ENCODE results near the gene SNED1. TPM values are rescaled to one million over a fixed set of nuclear protein-coding genes. Genes with fewer than 3 reads are reported as not detected.

Gene SNED1
- total RNA-seq, 2 donors from 2014 or later = 39.7 to 62.7 TPM

- peak; percentile 15 for DNase-seq (ENCODE audit: low spot score)
- intact Hi-C loops (cut with DNase I) = no loop called here
Observed at GRCh38 chr2:241140445-241140840, 142.0 kb downstream of the SNED1 start.

GRCh38 chr2:241141214-241141770, 142.9 kb downstream of the SNED1 start:
- peak; percentile 70 for DNase-seq (ENCODE audit: low spot score)
- intact Hi-C loops (cut with DNase I) = no loop called here

GRCh38 chr2:241142063-241142462, 143.6 kb downstream of the SNED1 start:
- intact Hi-C loops (cut with DNase I) = no loop called here

DNA sequence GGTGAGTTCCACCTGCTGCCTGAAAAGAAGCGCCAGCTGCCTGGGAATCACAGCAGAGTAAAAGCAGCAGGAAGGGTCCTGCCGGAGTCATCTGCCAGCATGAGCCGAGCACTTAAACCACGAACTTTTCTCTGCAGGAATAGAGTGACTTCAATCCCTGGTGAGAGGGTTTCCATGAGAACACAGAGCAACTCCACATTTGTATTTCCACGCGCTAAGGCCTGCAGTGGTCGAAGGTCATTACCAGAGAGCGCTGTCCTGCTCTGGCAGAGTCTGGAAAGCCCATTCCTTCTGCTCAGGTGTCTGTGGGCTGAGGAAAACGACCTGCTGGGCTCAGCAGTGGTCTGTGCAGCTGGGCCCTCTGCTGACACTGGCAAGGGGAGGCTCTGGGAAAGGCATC, 144.2 kb downstream of the SNED1 start:
- DNase-seq (ENCODE audit: low spot score) = peak; percentile 43
- intact Hi-C loops (cut with DNase I) = no loop called here

More at GRCh38 chr2:241142063-241142462, 143.6 kb downstream of the SNED1 start:
- peak; percentile 31 for DNase-seq (ENCODE audit: low spot score)

Other genes with a start within 250 kb of the SNED1 start
- gene KIF1A, start 178.4 kb upstream of the SNED1 start, total RNA-seq = under 1 TPM; 0.37 to 0.57 TPM
- gene AGXT, start 129.8 kb upstream of the SNED1 start, total RNA-seq = not detected
- not detected for gene MAB21L4, start 102.5 kb upstream of the SNED1 start, total RNA-seq
- under 1 TPM in 1 of 2 donors, not detected in 1; 0.09 TPM for gene CROCC2, start 92.3 kb upstream of the SNED1 start, total RNA-seq
- gene MTERF4, start 103.7 kb downstream of the SNED1 start, total RNA-seq = 10 to 100 TPM; 17.1 to 17.8 TPM
- 1 to 10 TPM; 2.3 to 4.4 TPM for gene PASK, start 150.9 kb downstream of the SNED1 start, total RNA-seq
- 10 to 100 TPM; 49.3 to 53.0 TPM for gene PPP1R7, start 151.8 kb downstream of the SNED1 start, total RNA-seq
- under 1 TPM; 0.32 to 0.95 TPM for gene ANO7, start 190.1 kb downstream of the SNED1 start, total RNA-seq